GM18505 (cell line): ENCODE measurements around the gene CEP43.

Source experiments
- ATAC-seq: cut with Tn5 transposase; IDR thresholded peaks from one replicate; pipeline ENCODE4 v1.9.1; 2021; ENCODE audit not compliant: unreplicated experiment
- POLR2A ChIP-seq: IDR thresholded peaks from 4 replicates; pipeline ENCODE4 v1.6.1; 2011; ENCODE audit warnings: borderline replicate concordance; ENCODE audit not compliant: insufficient read depth, insufficient read length; ENCODE audit errors: extremely low read depth

Gene CEP43

GRCh38 chr6:166977621-166978525, 21.3 kb upstream of the CEP43 start:
- no peak for TF ChIP-seq POLR2A
- ATAC-seq: no peak

- no peak for ATAC-seq
- no peak for TF ChIP-seq POLR2A
These were observed 18.5 kb upstream of the CEP43 start for GRCh38 chr6:166980738-166981137.

GRCh38 chr6:166987448-166987847, 11.7 kb upstream of the CEP43 start:
- TF ChIP-seq POLR2A: no peak
- no peak for ATAC-seq

- no peak for TF ChIP-seq POLR2A
- ATAC-seq: no peak
These were observed 11.3 kb upstream of the CEP43 start for GRCh38 chr6:166987930-166988329.

GRCh38 chr6:166988674-166989201, 10.5 kb upstream of the CEP43 start:
- no peak for TF ChIP-seq POLR2A
- no peak for ATAC-seq

- peak; percentile 68 for ATAC-seq
- no peak for TF ChIP-seq POLR2A
These were observed 9.7 kb upstream of the CEP43 start for GRCh38 chr6:166989427-166990032.

GRCh38 chr6:166996406-166996805, 2.8 kb upstream of the CEP43 start:
- no peak for TF ChIP-seq POLR2A
- no peak for ATAC-seq

- no peak for TF ChIP-seq POLR2A
- no peak for ATAC-seq
These were observed 1.8 kb upstream of the CEP43 start for GRCh38 chr6:166997348-166997747.

- no peak for ATAC-seq
- TF ChIP-seq POLR2A: no peak
These were observed 1.4 kb upstream of the CEP43 start for GRCh38 chr6:166997768-166998255.

GRCh38 chr6:166998256-166999144, 697 bp upstream of the CEP43 start:
- ATAC-seq: peak; percentile 5
- peak; percentile 54 for TF ChIP-seq POLR2A

- no peak for ATAC-seq
- no peak for TF ChIP-seq POLR2A
These were observed 672 bp downstream of the CEP43 start for GRCh38 chr6:166999884-167000253.

GRCh38 chr6:167000759-167001158, 1.6 kb downstream of the CEP43 start:
- no peak for TF ChIP-seq POLR2A
- no peak for ATAC-seq
